ENCODE measurements around the gene RC3H1.
"Not testable (repeated sequence)": the region's sequence is repeated elsewhere in the genome, so short reads cannot be mapped to it uniquely, and the experiment has no call there.

Gene RC3H1

GRCh38 chr1:174022080-174022975, at the start of gene RC3H1:
TSS of gene RC3H1 (minus strand) at chr1:174022357. CDS start at chr1:173992985, 29,372 bp downstream.
- peak; percentile 69 for DNase-seq

- DNase-seq, result no peak
These were observed 48.5 kb upstream of the RC3H1 start for GRCh38 chr1:174070614-174071013.

- DNase-seq, result no peak
These were observed 45.8 kb upstream of the RC3H1 start for GRCh38 chr1:174068000-174068399.

GRCh38 chr1:174060090-174060489, 37.9 kb upstream of the RC3H1 start:
- DNase-seq, result no peak

GRCh38 chr1:174058624-174059023, 36.5 kb upstream of the RC3H1 start:
- DNase-seq, result no peak

- not testable (repeated sequence) for DNase-seq
These were observed 34.5 kb upstream of the RC3H1 start for GRCh38 chr1:174056609-174057008.

GRCh38 chr1:174055797-174056196, 33.6 kb upstream of the RC3H1 start:
- DNase-seq, result not testable (repeated sequence)

- DNase-seq, result no peak
These were observed 31.7 kb upstream of the RC3H1 start for GRCh38 chr1:174053826-174054225.

GRCh38 chr1:174052621-174053020, 30.5 kb upstream of the RC3H1 start:
- no peak for DNase-seq

- no peak for DNase-seq
These were observed 29.8 kb upstream of the RC3H1 start for GRCh38 chr1:174051956-174052355.

- no peak for DNase-seq
These were observed 27.4 kb upstream of the RC3H1 start for GRCh38 chr1:174049514-174049913.

GRCh38 chr1:174044418-174045222, 22.5 kb upstream of the RC3H1 start:
- no peak for DNase-seq

GRCh38 chr1:174042509-174042908, 20.4 kb upstream of the RC3H1 start:
- not testable (repeated sequence) for DNase-seq

- DNase-seq, result no peak
These were observed 19.2 kb upstream of the RC3H1 start for GRCh38 chr1:174041369-174041768.

- peak; percentile 58 for DNase-seq
These were observed 18.2 kb upstream of the RC3H1 start for GRCh38 chr1:174040387-174040786.

- no peak for DNase-seq
These were observed 16.9 kb upstream of the RC3H1 start for GRCh38 chr1:174039027-174039426.

GRCh38 chr1:174036798-174037197, 14.6 kb upstream of the RC3H1 start:
- DNase-seq, result no peak

GRCh38 chr1:174036204-174036603, 14.0 kb upstream of the RC3H1 start:
- peak; percentile 39 for DNase-seq

GRCh38 chr1:174032671-174033222, 10.6 kb upstream of the RC3H1 start:
- DNase-seq, result no peak

GRCh38 chr1:174031099-174031498, 8.9 kb upstream of the RC3H1 start:
- DNase-seq, result no peak

- DNase-seq, result no peak
These were observed 6.3 kb upstream of the RC3H1 start for GRCh38 chr1:174028495-174028894.

- DNase-seq, result no peak
These were observed 1.3 kb upstream of the RC3H1 start for GRCh38 chr1:174023440-174023839.

- no peak for DNase-seq
These were observed 770 bp upstream of the RC3H1 start for GRCh38 chr1:174022976-174023277.

GRCh38 chr1:174021591-174022079, 522 bp downstream of the RC3H1 start:
- no peak for DNase-seq

Measured in NCI-H187 treated with DMSO at 0.1 percent for 48 hours (cell line).